Esophagus squamous epithelium (tissue), 5 donors: Measurements from ENCODE around the gene PLA2G2C. TPM values are rescaled to one million over a fixed set of nuclear protein-coding genes. Genes with fewer than 3 reads are reported as not detected.

ENCODE experiments used
- DNase-seq: peaks from one replicate; lab custom pipeline; 2025; lab: John Stamatoyannopoulos, UW
- H3K27ac ChIP-seq, 4 donors: fragments of 200-600 bp; sonication (generic); one replicate each; pipeline ENCODE4 v1.5.1; 2016 to 2019; ENCODE audit warnings: mild to moderate bottlenecking in 1 of 4
- H3K27me3 ChIP-seq, 4 donors: fragments of 200-600 bp; sonication (generic); 1 replicate in 3 of 4; 2 replicates in 1 of 4; pipeline versions ENCODE4 v1.5.1 to v1.6.0; 2017 to 2021; ENCODE audit warnings: antibody characterized with exemption in 1 of 4
- H3K36me3 ChIP-seq, 3 donors: fragments of 200-600 bp; sonication (generic); one replicate each; pipeline ENCODE4 v1.5.1; 2016 to 2019
- H3K4me1 ChIP-seq, 3 donors: fragments of 200-600 bp; sonication (generic); one replicate each; pipeline ENCODE4 v1.5.1; 2017 to 2019
- H3K4me3 ChIP-seq, 4 donors: fragments of 200-600 bp; sonication (generic); 1 replicate in 3 of 4; 2 replicates in 1 of 4; pipeline ENCODE4 v1.5.1; 2016 to 2019; ENCODE audit warnings: mild to moderate bottlenecking in 2 of 4, moderate library complexity in 1 of 4
- H3K9me3 ChIP-seq, 3 donors: fragments of 200-600 bp; sonication (generic); one replicate each; pipeline ENCODE4 v1.5.1; 2016 to 2019
- POLR2A ChIP-seq, 4 donors: fragments of 450-650 bp; IDR thresholded peaks; one replicate each; pipeline ENCODE4 v1.6.1; 2017; ENCODE audit warnings: antibody characterized with exemption in 4 of 4, mild to moderate bottlenecking in 4 of 4, moderate library complexity in 3 of 4
- WGBS, 2 donors: methylation state at CpG; one replicate each; pipeline ENCODE4 v1.1.5; 2018; 5-methylcytosine and 5-hydroxymethylcytosine counted together
- intact Hi-C: fragments of 100-400 bp; cut with DNase I; formaldehyde crosslinking; loops from one replicate; pipeline ENCODE4 v1.15.0; 2022
- total RNA-seq, 4 donors: library from RNA; depleted of rRNA; stranded (reverse); fragments of >200 nt; gene quantifications; one replicate each; pipeline ENCODE4 v1.1.0, GENCODE V29; 2016
- TF ChIP-seq, protein P1 (sequence below), 6 experiments: fragments of 450-650 bp in 4 of 6; fragments of 200-600 bp in 2 of 6; sonication (generic) in 2 of 6; IDR thresholded peaks; one replicate each; pipeline ENCODE4 v1.5.1; 2016 to 2019; ENCODE audit warnings: antibody characterized with exemption in 6 of 6, mild to moderate bottlenecking in 4 of 6, moderate library complexity in 4 of 6
- donor health status: DM: yes; HTN: yes; CAD: no.

PLA2G2C gene
- total RNA-seq, 4 donors from 2014 or later = 0.04 to 0.19 TPM; not detected in 2

DNA sequence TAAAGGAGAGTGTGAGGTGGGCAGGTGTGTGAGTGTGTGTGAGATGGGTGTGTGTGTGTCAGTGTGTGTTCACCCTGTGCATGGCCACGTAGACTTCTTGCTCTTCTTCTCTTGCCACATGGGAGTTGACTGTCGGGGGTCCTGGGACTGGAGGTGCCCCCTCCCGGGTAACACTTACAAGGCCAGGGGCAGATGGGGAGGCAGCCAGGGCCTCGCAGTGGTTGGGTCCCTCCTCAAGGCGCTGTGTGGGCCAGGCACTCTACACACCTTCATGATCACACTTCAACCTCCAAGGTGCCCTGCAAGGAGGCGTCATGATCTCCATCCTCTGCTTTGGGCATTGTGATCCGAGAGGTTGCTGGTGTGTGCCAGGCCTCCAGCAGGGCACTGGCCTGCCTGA, 44.9 kb downstream of the PLA2G2C start:
- peaks cover 0 to 35% (median 0%) of the 10 kb centered on the region in 4 donors for H3K27me3 ChIP-seq
- 80 to 88% methylated on average over 2 to 4 of the region's 7 CpGs for WGBS, 2 donors
- TF ChIP-seq POLR2A (IDR thresholded peaks at IDR 0.05) = no peak
- TF ChIP-seq, protein P1, sequence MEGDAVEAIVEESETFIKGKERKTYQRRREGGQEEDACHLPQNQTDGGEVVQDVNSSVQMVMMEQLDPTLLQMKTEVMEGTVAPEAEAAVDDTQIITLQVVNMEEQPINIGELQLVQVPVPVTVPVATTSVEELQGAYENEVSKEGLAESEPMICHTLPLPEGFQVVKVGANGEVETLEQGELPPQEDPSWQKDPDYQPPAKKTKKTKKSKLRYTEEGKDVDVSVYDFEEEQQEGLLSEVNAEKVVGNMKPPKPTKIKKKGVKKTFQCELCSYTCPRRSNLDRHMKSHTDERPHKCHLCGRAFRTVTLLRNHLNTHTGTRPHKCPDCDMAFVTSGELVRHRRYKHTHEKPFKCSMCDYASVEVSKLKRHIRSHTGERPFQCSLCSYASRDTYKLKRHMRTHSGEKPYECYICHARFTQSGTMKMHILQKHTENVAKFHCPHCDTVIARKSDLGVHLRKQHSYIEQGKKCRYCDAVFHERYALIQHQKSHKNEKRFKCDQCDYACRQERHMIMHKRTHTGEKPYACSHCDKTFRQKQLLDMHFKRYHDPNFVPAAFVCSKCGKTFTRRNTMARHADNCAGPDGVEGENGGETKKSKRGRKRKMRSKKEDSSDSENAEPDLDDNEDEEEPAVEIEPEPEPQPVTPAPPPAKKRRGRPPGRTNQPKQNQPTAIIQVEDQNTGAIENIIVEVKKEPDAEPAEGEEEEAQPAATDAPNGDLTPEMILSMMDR (IDR thresholded peaks at IDR 0.05) = no peak
- H3K4me3 ChIP-seq = no peak overlapping the region
- no peak overlapping the region for H3K27ac ChIP-seq
- no peak for DNase-seq
- H3K4me1 ChIP-seq = peaks cover 0 to 18% (median 0%) of the 10 kb centered on the region in 3 donors
- intact Hi-C loops = no loop called here
- H3K36me3 ChIP-seq = no peaks in the 10 kb centered on the region
- no peaks in the 10 kb centered on the region for H3K9me3 ChIP-seq

DNA sequence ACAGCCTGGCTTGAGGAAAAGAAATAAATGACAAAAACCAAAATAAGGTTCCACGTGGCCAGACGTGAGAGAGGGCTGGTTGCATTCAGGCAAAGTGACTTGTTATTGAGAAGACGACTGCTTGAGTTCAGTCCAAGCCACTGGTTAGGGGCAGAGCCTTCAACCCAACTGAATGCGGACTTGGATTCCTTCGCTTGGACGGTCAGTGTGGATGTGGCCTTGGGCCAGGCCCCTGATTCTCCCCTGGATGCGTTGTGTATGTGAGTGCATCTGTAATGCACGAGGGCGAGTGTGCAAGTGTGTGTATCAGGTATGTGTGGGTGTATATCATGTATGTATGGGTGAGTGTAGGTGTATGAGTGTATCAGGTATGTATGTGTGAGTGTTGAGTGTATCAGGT, 45.3 kb downstream of the PLA2G2C start:
- Histone ChIP-seq H3K36me3 (no peaks in the 10 kb centered on the region), H3K4me1 (peaks cover 0 to 21% (median 0%) of the 10 kb centered on the region in 3 donors), H3K27me3 (peaks cover 0 to 35% (median 0%) of the 10 kb centered on the region in 4 donors), H3K27ac (no peak overlapping the region), H3K4me3 (no peak overlapping the region), H3K9me3 (no peaks in the 10 kb centered on the region)
- TF ChIP-seq, protein P1 (IDR thresholded peaks at IDR 0.05) = no peak
- TF ChIP-seq POLR2A (IDR thresholded peaks at IDR 0.05) = no peak
- DNase-seq = no peak
- 82 to 83% methylated on average over 9 of the region's 9 CpGs for WGBS, 2 donors
- intact Hi-C loops = no loop called here

DNA sequence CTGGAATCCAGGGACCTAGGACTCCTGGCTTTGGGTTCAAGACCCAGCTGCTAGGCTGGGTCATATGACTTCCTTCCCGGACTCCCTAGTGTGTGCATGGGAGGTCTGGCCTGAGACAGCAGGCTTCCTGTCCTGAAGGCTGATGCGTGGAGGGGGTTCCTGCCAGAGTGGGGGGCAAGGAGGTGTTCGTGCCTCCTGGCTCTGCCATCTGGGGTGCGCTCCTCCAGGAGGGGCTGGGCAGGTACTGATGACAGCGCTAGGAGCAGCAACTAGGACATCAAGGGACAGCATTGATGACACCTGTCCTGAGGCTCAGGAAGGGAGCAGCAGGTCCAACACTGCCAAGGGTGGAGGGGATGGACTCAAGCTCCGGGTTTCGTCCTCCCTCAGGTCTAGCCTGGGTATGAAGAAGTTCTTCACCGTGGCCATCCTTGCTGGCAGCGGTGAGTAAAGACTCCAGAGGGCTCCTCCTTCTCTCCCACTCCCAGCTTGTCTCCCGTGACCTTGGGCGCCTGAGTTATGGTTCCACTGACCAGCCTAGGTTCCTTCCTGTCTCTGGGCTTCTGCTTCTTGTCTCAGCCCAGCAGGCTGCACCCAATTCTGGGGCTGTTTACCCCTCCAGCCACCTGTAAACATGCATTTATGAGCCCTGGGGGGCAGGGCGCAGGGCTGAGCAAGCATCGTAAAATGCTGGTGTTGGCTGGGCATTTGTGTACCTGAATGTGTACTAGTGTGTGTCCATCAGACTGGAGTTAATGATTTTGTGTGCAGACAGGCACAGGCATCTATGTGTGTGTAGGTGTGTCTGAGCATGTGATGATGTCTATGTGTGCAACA, 46.3 kb downstream of the PLA2G2C start:
- DNase-seq = no peak
- intact Hi-C loops = no loop called here
- no peaks in the 10 kb centered on the region for H3K36me3 ChIP-seq
- no peak overlapping the region for H3K4me3 ChIP-seq
- no peak overlapping the region for H3K27ac ChIP-seq
- H3K9me3 ChIP-seq = no peaks in the 10 kb centered on the region
- TF ChIP-seq, protein P1 (IDR thresholded peaks at IDR 0.05) = no peak
- no peak for TF ChIP-seq POLR2A (IDR thresholded peaks at IDR 0.05)
- peaks cover 0 to 21% (median 0%) of the 10 kb centered on the region in 3 donors for H3K4me1 ChIP-seq
- 77 to 93% methylated on average over 5 to 11 of the region's 13 CpGs for WGBS, 2 donors
- H3K27me3 ChIP-seq = peaks cover 0 to 35% (median 0%) of the 10 kb centered on the region in 4 donors

DNA sequence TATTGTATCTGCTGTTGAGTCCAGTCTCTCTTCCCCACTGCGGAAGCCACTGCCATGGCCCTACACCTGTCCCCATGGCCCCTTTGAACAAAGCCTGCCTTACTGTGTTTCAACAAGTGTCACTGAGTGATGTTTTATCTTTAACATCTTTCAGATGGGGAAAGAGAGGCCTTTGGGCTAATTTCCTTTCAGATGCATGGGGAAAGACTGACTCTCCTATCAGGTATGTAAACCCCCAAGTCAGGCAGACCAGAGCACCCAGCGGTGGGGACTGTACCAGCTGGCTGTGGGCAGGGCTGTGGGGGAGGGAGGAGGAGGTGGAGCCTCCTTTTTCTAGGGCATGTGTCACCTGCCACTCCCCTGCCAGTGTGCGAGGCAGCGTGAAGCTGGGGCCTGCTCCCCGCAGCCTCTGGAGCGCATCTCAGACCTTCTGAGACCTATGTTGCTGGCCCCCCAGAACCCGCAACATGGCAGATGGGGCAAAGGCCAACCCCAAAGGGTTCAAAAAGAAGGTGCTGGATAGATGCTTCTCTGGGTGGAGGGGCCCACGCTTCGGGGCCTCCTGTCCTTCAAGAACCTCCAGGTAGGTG, 47.3 kb downstream of the PLA2G2C start, which contains the start of gene PLA2G2F:
Gene PLA2G2F, plus strand, starts transcription at position 363 of the 590 bp plus-strand sequence. Its CDS starts 105 bp downstream, at position 468.
- Histone ChIP-seq H3K4me1 (peaks cover 0 to 14% (median 0%) of the 10 kb centered on the region in 3 donors), H3K36me3 (no peaks in the 10 kb centered on the region), H3K27me3 (peaks cover 0 to 31% (median 0%) of the 10 kb centered on the region in 4 donors), H3K9me3 (no peaks in the 10 kb centered on the region), H3K27ac (no peak within 1 kb of the TSS), H3K4me3 (no peak within 1 kb of the TSS)
- no peak for DNase-seq
- TF ChIP-seq POLR2A (IDR thresholded peaks at IDR 0.05) = no peak
- TF ChIP-seq, protein P1 (IDR thresholded peaks at IDR 0.05) = no peak
- intact Hi-C loops = no loop called here
- WGBS, 2 donors = 76 to 100% methylated on average over 1 to 2 of the region's 9 CpGs

DNA sequence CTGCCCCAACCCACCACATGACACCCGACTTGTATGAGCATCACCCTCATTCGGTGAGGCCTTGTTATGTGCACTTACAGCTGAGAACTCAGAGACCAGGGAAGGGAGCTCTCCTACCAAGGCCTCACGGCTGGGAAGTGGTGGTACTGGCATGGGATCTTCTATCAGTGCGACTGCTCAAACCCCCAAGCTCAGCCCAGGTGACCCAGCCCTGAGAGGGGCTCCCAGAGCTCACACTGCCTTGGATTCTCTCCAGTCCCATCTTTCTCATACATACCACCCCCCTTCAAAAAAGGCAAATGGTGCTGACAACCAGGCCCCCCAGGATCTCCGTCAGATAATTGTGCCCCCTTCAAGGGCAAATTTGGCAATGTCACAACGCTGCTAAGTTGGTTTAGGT, 48.0 kb downstream of the PLA2G2C start:
- 76 to 82% methylated on average over 6 of the region's 6 CpGs for WGBS, 2 donors
- Histone ChIP-seq H3K36me3 (no peaks in the 10 kb centered on the region), H3K27ac (no peak overlapping the region), H3K4me1 (peaks cover 0 to 14% (median 0%) of the 10 kb centered on the region in 3 donors), H3K4me3 (no peak overlapping the region), H3K27me3 (peaks cover 0 to 36% (median 0%) of the 10 kb centered on the region in 4 donors), H3K9me3 (no peaks in the 10 kb centered on the region)
- intact Hi-C loops = no loop called here
- DNase-seq = no peak
- TF ChIP-seq POLR2A (IDR thresholded peaks at IDR 0.05) = no peak
- TF ChIP-seq, protein P1 (IDR thresholded peaks at IDR 0.05) = no peak
